Measurements from ENCODE around the gene SMIM32. TPM values are rescaled to one million over a fixed set of nuclear protein-coding genes. Genes with fewer than 3 reads are reported as not detected.

Gene SMIM32
- total RNA-seq, 1 donor from 2014 or later = not detected

GRCh38 chr5:136206361-136206760 is 13.4 kb upstream of the SMIM32 start:
- ATAC-seq = no peak

GRCh38 chr5:136205941-136206340 is 13.0 kb upstream of the SMIM32 start:
- ATAC-seq = no peak

GRCh38 chr5:136205061-136205702 is 12.2 kb upstream of the SMIM32 start:
- no peak for ATAC-seq

- no peak for ATAC-seq
Observed at GRCh38 chr5:136203303-136203922, 10.5 kb upstream of the SMIM32 start.

- no peak for ATAC-seq
Observed at GRCh38 chr5:136202469-136203205, 9.7 kb upstream of the SMIM32 start.

- ATAC-seq = no peak
Observed at GRCh38 chr5:136201870-136202269, 8.9 kb upstream of the SMIM32 start.

- no peak for ATAC-seq
Observed at GRCh38 chr5:136200761-136201160, 7.8 kb upstream of the SMIM32 start.

- ATAC-seq = no peak
Observed at GRCh38 chr5:136200130-136200529, 7.2 kb upstream of the SMIM32 start.

- ATAC-seq = no peak
Observed at GRCh38 chr5:136199408-136199807, 6.4 kb upstream of the SMIM32 start.

- ATAC-seq = no peak
Observed at GRCh38 chr5:136198453-136198852, 5.5 kb upstream of the SMIM32 start.

- peak; percentile 17 for ATAC-seq
Observed at GRCh38 chr5:136197462-136198142, 4.6 kb upstream of the SMIM32 start.

GRCh38 chr5:136195971-136196820 is 3.2 kb upstream of the SMIM32 start:
- ATAC-seq = no peak

- ATAC-seq = no peak
Observed at GRCh38 chr5:136194576-136194975, 1.6 kb upstream of the SMIM32 start.

- ATAC-seq = peak; percentile 26
Observed at GRCh38 chr5:136193322-136193935, 467 bp upstream of the SMIM32 start.

- peak; percentile 46 for ATAC-seq
Observed at GRCh38 chr5:136192015-136192525, 892 bp downstream of the SMIM32 start.

- peak; percentile 46 for ATAC-seq
Observed at GRCh38 chr5:136191304-136192014, 1.5 kb downstream of the SMIM32 start.

GRCh38 chr5:136190904-136191303 is 2.1 kb downstream of the SMIM32 start:
- no peak for ATAC-seq

- ATAC-seq = no peak
Observed at GRCh38 chr5:136190091-136190720, 2.8 kb downstream of the SMIM32 start.

GRCh38 chr5:136188859-136189258 is 4.1 kb downstream of the SMIM32 start:
- ATAC-seq = no peak

GRCh38 chr5:136186796-136187195 is 6.2 kb downstream of the SMIM32 start:
- ATAC-seq = no peak

Data from esophagus mucosa (tissue), 1 donor.